ENCODE measurements around the gene ZNF598.
"Not testable (repeated sequence)": the region's sequence is repeated elsewhere in the genome, so short reads cannot be mapped to it uniquely, and the experiment has no call there.

ZNF598 gene

GRCh38 chr16:2028146-2028545, 18.5 kb upstream of the ZNF598 start:
- DNase-seq (ENCODE audit: low read depth in 2 of 2) = no peak

- no peak for DNase-seq (ENCODE audit: low read depth in 2 of 2)
Measured at GRCh38 chr16:2027024-2028010, 17.7 kb upstream of the ZNF598 start.

GRCh38 chr16:2026461-2027023, 16.9 kb upstream of the ZNF598 start, which contains the start of gene NHERF2:
Gene NHERF2 (plus strand): TSS chr16:2026902. CDS start chr16:2027006, 104 bp downstream.
- no peak for DNase-seq (ENCODE audit: low read depth in 2 of 2)

- no peak for DNase-seq (ENCODE audit: low read depth in 2 of 2)
Measured at GRCh38 chr16:2025878-2026460, 16.3 kb upstream of the ZNF598 start.

DNA sequence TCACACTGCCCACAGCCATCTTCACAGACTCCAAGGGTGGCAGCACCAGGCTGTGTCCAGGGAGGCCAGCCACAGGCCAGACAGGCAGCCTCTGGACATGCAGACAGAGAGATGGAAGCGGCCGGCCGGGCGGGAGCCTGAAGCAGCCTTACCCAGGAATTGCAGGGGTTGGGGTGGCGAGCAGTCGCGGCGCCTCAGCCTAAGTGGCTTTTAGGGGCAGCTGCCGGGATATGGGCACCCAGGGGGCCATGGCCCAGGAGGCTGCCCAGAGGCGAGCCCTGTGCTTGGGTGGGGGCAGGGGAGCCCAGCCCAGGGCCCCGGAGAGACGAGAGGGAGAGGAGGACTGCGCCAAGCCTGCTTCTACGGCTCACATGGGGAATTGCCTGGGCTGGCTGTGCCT, 15.6 kb upstream of the ZNF598 start:
- DNase-seq (ENCODE audit: low read depth in 2 of 2) = no peak

DNA sequence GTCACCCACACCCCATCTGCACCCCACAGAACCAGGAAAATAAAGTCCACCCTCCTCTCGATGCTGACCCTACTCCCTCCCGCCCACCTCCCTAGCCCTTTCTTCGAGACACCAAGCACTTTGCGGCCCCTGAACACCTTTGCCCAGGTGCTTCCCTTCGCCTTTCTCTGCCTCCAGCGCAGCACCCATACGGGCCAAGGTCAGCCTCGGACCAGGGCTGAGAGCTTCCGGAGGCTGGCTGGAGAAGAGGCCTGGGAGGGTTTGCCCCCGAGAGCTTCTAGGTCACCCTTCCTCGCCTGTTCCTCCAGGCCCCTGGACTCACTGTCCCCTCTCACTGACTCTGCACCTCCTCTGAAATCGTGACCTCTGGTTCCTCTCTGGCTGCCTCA, 14.4 kb upstream of the ZNF598 start:
- no peak for DNase-seq (ENCODE audit: low read depth in 2 of 2)

- peak; percentile 85 to 94 for DNase-seq (ENCODE audit: low read depth in 2 of 2)
Measured at GRCh38 chr16:2023092-2024031, 13.7 kb upstream of the ZNF598 start.

DNA sequence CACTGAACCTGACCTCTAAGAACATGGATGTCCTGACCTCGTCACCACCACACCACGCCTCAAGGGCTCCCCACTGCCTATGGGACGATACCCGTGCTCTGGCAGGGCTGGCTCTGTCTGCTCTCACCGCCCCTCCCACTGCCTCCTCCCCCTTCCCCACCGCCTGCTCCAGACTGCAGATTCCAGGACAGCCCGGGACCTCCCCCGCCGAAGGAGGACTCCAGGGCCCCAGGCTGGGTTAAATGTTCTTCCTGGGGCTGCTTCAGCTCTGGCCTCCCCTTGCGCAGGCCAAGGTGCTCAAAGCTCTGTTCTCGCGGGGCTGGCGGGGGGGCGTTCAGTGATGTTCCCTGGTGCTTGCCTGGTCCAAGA, 13.1 kb upstream of the ZNF598 start:
- no peak for DNase-seq (ENCODE audit: low read depth in 2 of 2)

- no peak for DNase-seq (ENCODE audit: low read depth in 2 of 2)
Measured at GRCh38 chr16:2019921-2020831, 10.6 kb upstream of the ZNF598 start.

- DNase-seq (ENCODE audit: low read depth in 2 of 2) = no peak
Measured at GRCh38 chr16:2019518-2019920, 9.9 kb upstream of the ZNF598 start, which contains the start of gene NPW. Gene NPW (plus strand): TSS chr16:2019785.

DNA sequence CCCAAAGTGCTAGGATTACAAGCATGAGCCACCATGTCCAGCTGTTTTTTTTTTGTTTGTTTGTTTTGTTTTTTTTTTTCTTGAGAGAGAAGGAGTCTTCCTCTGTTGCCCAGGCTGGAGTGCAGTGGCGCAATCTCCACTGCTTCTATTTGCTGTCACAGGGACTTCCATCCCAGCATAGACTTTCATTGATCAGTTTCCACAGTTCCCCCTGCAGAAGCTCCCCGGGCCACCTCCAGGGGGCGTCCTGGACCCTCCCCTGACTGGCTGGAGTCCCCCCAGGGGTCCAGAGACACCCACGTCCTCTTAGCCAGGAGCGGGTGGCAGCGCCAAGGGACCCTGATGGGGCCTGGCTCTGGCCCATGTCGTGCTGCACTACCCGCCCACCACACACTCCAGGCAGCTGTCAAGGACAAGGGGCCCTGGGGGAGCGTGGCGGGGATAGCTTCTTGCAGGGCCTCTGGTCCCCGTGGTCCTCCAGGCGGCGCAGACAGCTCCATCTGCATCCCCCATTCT, 6.8 kb upstream of the ZNF598 start:
- no peak for DNase-seq (ENCODE audit: low read depth in 2 of 2)

- no peak for DNase-seq (ENCODE audit: low read depth in 2 of 2)
Measured at GRCh38 chr16:2015947-2016208, 6.3 kb upstream of the ZNF598 start.

DNA sequence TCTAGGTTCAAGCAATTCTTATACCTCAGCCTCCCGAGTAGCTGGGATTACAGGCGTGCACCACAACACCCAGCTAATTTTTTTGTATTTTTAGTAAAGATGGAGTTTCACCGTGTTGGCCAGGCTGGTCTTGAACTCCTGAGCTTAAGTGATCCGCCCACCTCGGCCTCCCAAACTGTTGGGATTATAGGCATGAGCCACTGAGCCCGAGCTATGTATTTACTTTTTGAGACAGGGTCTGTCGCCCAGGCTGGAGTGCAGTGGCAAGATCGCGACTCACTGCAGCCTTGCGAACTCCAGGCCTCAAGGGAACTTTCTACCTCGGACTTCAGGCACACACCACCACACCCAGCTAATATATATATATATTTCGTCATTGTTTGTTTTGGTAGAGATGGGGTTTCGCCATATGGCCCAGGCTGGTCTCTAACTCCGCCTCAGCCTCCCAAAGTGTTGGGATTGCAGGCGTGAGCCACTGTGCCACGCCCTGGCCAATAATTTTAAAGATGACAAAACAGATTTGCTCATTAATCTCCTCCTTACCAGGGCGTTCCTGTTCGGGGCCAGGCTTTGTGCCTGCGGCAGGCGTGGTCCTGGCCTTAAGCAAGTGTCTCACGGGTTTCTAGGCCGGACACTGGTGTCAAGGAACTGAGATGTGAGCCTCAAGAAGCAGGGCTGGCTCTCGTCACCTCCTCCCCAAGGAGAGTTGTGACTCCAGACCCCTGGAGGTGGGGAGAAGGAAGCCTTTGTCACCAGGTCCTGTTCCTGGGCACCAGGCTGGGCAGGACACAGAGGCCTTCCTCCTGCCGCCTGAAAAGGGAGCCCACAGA, 5.7 kb upstream of the ZNF598 start:
- no peak for DNase-seq (ENCODE audit: low read depth in 2 of 2)

GRCh38 chr16:2013527-2013926, 3.9 kb upstream of the ZNF598 start:
- DNase-seq (ENCODE audit: low read depth in 2 of 2) = no peak

- not testable (repeated sequence) for DNase-seq (ENCODE audit: low read depth in 2 of 2)
Measured at GRCh38 chr16:2011726-2012125, 2.1 kb upstream of the ZNF598 start.

GRCh38 chr16:2009164-2009711, 383 bp downstream of the ZNF598 start:
- no peak for DNase-seq (ENCODE audit: low read depth in 2 of 2)

DNA sequence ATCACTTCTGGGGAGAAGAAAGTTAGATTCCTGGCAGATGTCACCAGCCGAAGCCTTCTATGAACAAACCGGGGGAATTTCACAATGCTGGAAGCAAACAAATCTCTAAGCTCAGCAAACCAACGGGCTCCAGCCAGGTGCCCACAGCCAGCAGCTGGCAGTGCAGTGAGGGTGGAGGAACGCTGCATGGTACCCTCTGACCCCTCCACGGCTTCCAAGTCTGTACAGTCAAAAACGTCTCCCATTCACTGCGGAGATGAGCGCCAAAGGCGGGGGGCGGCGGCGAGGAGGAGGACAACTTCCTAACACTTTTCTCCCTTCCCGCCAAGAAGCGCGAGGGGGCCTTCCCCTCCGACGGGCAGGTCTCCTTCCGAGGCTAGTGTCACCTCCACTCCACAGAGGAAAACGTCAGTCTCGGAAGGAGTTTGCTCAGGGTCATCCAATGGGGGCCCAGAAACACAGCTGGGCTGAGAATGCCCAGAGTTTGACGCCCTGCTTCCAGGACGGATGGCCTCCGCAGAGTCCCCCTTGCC, 924 bp downstream of the ZNF598 start:
- no peak for DNase-seq (ENCODE audit: low read depth in 2 of 2)

DNA sequence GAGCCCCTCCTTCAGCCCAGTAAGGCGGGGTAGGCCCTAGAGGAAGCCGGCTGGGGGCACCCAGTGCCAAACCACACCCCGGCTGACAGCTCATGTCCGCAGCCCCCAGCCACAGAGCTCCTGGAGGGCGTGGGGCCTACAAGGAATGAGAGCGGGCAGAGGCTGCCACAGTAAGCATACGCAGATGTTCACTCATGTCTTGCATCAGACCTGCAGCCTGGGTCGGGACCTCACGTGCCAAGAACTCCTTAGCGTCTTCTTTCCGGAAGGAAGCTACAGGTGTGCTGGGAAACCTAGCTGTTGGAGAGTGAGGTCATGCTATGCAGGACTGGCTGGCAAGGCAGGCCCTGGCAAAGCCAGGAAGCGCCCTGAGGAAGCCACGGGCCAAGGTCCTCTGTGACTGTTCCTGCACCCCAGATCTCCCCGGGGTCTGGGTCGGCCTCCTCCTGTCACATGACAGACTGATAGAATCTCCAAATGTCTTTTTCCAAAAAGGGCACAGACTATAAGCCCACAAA, 1.6 kb downstream of the ZNF598 start:
- no peak for DNase-seq (ENCODE audit: low read depth in 2 of 2)
